ENCODE measurements around the gene TFB1M. TPM values are rescaled to one million over a fixed set of nuclear protein-coding genes. Genes with fewer than 3 reads are reported as not detected.
"Not testable (repeated sequence)": the region's sequence is repeated elsewhere in the genome, so short reads cannot be mapped to it uniquely, and the experiment has no call there.

Gene TFB1M
- polyA plus RNA-seq, 3 donors: 6.3 to 8.5 (median 6.5) TPM

- H3K27ac ChIP-seq (ENCODE audit: low read depth, low read length): no peak overlapping the region
- WGBS, 3 donors: 81 to 85% (median 84%) methylated on average over 8 of the region's 8 CpGs
Observed at GRCh38 chr6:155272353-155273232, 41.7 kb downstream of the TFB1M start.

DNA sequence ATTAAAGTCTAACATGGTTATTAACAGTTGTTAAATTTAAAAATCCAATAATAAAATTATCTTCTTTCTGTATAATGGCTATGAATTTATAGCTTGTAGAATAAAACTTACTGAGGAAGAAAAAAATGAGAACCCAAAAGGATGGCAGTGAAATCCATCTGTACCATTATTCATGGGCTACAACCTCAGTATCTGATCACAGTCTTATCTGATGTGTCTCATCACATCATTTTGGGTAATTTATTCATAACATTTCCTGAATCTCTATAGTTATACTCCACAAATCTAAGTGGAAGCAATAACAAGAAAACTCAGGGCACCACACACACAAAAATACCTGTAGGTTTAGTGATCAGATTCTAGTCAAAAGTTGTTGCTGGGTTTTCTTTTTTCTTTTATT lies 43.1 kb downstream of the TFB1M start:
- no peak overlapping the region for H3K27ac ChIP-seq (ENCODE audit: low read depth, low read length)

DNA sequence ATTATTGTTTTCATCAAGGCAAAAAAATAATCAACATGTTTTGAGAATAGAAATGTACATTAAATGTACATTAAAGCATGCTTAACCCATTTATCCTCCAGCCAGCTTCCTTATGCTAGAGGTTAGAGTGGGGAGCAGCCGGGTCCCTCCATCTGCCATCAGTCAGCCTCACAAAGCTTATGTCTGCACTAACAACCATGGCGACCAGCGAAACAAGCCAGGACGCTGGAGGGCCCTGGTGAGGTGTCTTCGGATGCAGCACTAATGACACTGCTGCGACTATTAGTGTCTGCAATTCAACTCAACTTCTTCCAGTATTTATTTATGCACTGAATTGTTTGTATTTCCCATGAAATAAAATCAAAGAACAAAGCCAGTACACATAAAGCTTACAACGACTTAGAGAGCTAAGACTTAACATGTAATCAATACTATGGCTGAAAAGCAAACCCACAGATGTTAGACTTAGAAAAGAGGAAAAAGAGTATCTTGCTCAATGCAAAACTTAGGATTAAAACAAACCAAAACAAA lies 43.7 kb downstream of the TFB1M start:
- WGBS, 3 donors: 78 to 94% (median 92%) methylated on average over 7 of the region's 7 CpGs
- no peak overlapping the region for H3K27ac ChIP-seq (ENCODE audit: low read depth, low read length)

DNA sequence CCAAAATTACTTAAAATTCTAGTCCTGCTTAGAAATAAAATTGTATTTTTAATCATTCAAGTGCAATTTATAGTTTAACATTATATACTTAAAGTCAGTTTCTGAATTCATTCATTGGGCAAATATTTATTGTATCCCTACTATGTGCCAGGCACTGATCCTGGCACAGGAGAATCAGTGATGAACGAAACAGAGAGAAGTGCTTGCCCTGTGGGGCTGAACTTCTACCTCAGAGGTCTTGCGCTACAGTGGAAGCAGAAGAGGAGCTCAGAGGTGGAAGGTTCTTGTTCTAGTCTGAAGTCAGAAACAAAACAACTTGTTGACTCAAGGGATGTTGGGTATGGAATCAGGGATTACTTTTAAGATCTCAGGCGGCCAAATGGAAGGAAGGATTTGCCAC lies 44.5 kb downstream of the TFB1M start:
- H3K27ac ChIP-seq (ENCODE audit: low read depth, low read length): no peak overlapping the region
- 66 to 83% (median 78%) methylated on average over 3 of the region's 3 CpGs for WGBS, 3 donors

DNA sequence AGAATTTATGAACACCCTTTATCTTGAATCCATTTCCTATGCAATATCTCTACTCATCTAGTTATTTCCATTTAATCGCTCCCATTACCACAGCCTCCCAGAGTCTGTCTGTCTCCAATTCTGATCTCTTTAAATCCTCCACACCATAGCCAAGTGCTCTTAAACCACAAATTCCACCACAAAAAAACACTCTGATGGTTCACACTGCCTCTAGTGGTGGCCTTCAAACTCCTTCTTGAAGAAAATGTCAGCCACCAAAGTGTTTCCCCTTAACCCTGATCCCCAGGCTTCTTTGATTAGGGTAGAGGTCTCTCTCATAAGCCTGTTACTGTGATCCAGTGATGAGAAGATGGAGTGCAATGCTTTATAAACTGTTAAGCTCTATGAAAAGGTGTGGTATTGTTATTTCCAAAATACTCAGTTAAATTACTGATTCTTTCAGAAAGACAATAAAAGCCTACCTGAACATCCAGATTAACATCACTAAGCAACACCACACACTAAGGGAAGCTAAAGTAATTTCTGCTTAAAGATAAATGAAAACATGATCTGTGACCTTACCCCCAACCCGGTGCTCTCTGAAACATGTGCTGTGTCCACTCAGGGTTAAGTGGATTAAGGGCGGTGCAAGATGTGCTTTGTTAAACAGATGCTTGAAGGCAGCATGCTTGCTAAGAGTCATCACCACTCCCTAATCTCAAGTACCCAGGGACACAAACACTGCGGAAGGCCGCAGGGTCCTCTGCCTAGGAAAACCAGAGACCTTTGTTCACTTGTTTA lies 46.0 kb downstream of the TFB1M start:
- 85 to 91% (median 90%) methylated on average over 3 of the region's 5 CpGs for WGBS, 3 donors
- H3K27ac ChIP-seq (ENCODE audit: low read depth, low read length): not testable (repeated sequence)

DNA sequence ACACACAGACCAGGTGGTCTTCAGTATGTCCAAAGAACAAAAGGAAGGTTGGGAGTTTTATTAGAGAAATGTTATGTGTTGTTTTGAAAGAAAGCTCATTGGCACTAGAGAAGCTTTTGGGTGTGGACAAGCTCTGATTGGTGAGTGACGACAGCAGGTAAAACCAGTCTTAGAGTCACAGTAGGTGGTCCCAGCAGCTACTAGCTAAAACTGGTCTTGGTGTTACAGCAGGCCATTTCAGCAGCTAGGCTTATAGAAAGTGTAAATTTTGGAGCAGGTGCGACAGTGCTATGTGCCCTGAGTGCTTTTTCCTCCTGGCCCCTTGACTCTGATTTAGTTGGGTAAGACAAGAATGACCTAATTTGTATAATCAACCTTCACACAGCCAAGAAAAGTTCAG lies 46.9 kb downstream of the TFB1M start:
- 95 to 100% (median 98%) methylated on average over 2 of the region's 2 CpGs for WGBS, 3 donors
- no peak overlapping the region for H3K27ac ChIP-seq (ENCODE audit: low read depth, low read length)

DNA sequence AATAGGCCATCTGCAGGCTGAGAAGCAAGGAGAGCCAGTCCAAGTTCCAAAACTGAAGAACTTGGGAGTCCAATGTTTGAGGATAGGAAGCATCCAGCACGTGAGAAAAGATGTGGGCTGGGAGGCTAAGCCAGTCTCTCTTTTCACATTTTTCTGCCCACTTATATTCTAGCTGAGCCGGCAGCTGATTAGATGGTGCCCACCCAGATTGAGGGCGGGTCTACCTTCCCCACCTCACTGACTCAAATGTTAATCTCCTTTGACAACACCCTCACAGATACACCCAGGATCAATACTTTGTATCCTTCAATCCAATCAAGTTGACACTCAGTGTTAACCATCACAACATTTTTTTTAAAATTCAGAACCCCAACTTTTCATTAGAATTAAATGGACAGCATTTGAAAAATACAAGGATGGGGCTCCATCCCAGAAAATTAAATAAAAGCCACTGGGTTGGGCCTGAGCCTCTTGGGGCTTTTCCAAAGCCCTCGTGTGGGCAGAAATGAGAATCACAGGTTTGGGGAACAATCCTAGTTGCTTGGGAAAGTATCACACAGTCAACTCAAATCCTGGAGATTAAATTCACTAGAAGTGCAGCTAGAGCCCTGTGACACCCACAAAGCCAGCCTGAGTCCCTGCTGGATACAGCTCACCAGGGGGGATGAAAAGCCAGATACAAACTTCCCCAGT lies 48.3 kb downstream of the TFB1M start:
- WGBS, 3 donors: 88 to 97% (median 96%) methylated on average over 4 of the region's 4 CpGs
- H3K27ac ChIP-seq (ENCODE audit: low read depth, low read length): no peak overlapping the region

- H3K27ac ChIP-seq (ENCODE audit: low read depth, low read length): no peak overlapping the region
- 74 to 83% (median 79%) methylated on average over 9 of the region's 9 CpGs for WGBS, 3 donors
Observed at GRCh38 chr6:155264693-155265320, 49.5 kb downstream of the TFB1M start.

DNA sequence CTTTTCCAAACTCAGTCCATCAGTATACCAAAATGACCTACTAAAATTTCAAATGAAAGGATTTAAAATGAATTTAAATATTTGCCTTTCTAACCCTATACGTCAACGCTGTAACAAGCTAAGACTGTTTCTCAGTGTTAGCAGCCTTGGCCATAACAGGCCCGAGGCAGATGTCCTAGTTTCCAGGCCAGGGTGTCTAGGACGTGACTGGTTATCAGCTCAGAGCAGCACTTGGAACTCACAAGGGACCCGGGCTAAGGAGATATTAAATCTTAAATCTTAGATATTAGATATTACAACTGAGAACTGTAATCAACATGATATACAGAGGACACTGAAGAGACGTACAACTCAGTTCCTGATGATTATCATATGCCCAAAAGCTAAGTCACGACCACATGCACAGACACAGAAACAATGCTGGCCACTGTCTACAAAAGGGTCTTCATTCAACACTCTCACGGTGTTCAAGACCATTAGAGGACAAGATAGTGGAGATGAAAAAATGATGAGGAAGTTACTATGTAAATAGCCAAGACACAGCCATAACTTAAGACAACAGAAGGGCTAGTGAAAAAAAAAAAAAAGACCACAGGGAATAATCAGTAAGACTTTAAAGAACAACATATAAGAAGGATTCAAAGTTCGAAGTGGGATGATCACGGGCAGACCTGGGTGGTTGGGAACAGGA lies 50.8 kb downstream of the TFB1M start, which contains the start of gene CLDN20:
Gene CLDN20, plus strand, starts transcription at position 641 of the 691 bp plus-strand sequence. CDS start 11,707 bp downstream, outside the sequence.
- 81 to 93% (median 85%) methylated on average over 10 of the region's 10 CpGs for WGBS, 3 donors
- no peak within 1 kb of the TSS for H3K27ac ChIP-seq (ENCODE audit: low read depth, low read length)

GRCh38 chr6:155262655-155263054 lies 51.6 kb downstream of the TFB1M start:
- H3K27ac ChIP-seq (ENCODE audit: low read depth, low read length): no peak overlapping the region
- WGBS, 3 donors: 93 to 99% (median 98%) methylated on average over 4 of the region's 4 CpGs

DNA sequence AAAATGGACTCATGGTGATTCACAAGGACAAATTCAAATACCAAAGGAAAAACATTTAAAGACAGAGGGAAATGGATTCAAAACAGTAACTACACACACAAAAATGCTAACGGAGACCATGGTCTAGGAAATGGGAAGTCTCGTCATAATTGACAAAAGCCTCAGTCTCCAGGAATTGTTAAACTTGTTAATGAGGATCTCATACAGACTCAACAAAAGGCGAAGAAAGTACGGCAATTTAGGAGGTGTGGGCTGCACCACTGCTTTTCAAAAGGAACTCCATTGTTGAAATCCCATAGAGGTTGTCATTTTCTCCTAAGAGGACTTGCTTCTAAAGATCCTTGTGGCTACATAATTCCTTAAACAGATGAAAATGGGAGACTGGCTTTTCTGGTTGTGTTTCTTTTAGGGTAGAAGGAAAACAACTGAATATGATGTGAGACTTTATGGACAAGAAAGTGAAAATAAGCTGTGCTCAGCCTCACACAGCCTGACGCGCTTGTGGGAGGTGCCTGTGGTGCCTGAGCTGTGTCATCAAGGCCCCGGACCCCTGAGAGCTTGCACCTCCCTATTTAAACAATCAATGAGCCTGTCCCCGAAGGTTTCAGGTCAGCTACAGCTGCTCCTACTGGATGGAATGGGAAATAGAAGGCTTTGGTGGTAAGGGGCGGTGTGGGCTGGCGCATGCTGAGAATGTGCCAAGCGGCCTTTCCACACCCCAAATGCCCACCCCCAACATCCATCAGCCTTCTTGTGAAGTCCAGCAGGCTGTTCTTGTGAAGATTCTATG lies 53.0 kb downstream of the TFB1M start:
- no peak overlapping the region for H3K27ac ChIP-seq (ENCODE audit: low read depth, low read length)
- 91 to 94% (median 94%) methylated on average over 11 of the region's 11 CpGs for WGBS, 3 donors

DNA sequence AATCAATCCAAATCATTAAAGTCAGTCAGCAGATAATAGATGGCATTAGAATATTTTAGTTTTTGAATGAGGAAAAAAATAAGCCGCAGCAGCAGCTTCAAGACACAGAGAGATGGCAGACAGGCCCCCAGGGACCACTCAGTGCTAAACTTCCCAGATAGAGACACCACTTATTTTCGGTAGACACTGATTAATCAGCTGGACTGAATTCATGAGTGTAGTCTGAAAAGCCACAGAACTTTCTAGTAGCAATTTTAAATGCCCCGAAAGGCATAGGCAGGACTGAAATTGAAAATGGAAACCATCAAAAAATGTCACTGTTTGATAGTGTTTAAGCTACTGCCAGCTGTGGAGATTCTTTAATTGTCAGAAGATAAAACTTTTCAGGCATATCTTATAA lies 53.6 kb downstream of the TFB1M start:
- no peak overlapping the region for H3K27ac ChIP-seq (ENCODE audit: low read depth, low read length)
- WGBS, 3 donors: 43 to 76% (median 60%) methylated on average over 3 of the region's 3 CpGs

GRCh38 chr6:155259897-155260296 lies 54.4 kb downstream of the TFB1M start:
- no peak overlapping the region for H3K27ac ChIP-seq (ENCODE audit: low read depth, low read length)
- 89 to 94% (median 91%) methylated on average over 5 of the region's 5 CpGs for WGBS, 3 donors

GRCh38 chr6:155259204-155259603 lies 55.1 kb downstream of the TFB1M start:
- WGBS, 3 donors: 94 to 99% (median 97%) methylated on average over 3 of the region's 3 CpGs

GRCh38 chr6:155257796-155258195 lies 56.5 kb downstream of the TFB1M start:
- H3K27ac ChIP-seq (ENCODE audit: low read depth, low read length): no peak overlapping the region
- WGBS, 3 donors: 95 to 97% (median 97%) methylated on average over 9 of the region's 9 CpGs

More at GRCh38 chr6:155259204-155259603, 55.1 kb downstream of the TFB1M start:
- no peak overlapping the region for H3K27ac ChIP-seq (ENCODE audit: low read depth, low read length)

DNA sequence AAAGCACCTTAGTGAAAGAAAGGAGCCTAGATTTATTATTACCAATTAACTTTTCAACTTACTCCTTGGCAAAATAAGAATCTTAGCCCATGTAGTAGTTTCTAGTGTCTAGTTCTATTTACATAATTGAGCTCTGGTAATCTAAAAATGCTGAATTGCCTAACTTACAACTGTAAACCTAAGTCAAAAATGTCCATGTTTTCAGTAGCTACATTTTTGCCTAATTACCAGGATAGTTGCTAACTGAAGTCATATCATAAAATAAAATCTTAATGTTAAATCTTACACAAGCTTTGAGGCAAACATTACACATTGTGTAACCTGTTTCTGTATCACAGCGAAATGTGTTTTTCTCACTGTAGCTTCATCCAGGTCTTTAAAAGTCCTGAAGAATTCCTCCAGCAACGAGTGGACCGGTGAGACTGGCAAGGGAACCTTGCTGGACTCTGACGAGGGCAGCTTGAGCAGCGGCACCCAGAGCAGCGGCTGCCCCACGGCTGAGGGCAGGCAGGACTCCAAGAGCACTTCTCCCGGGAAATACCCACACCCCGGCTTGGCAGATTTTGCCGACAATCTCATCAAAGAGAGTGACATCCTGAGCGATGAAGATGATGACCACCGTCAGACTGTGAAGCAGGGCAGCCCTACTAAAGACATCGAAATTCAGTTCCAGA lies 58.0 kb downstream of the TFB1M start:
- 79 to 88% (median 83%) methylated on average over 13 of the region's 13 CpGs for whole genome bisulfite sequencing, 3 donors
- H3K27ac ChIP-seq (ENCODE audit: low read depth, low read length): no peak overlapping the region
